Vagina (tissue), 2 donors: Measurements from ENCODE around the gene RNF112.
"Not testable (repeated sequence)": the region's sequence is repeated elsewhere in the genome, so short reads cannot be mapped to it uniquely, and the experiment has no call there.

Experiments
- CTCF ChIP-seq, 3 experiments: fragments of 450-650 bp in 2 of 3; fragments of 200-600 bp in 1 of 3; sonication (generic) in 1 of 3; IDR thresholded peaks; one replicate each; pipeline ENCODE4 v1.5.1; 2017 to 2019; ENCODE audit warnings: antibody characterized with exemption in 3 of 3, mild to moderate bottlenecking in 2 of 3, moderate library complexity in 2 of 3
- POLR2AphosphoS5 ChIP-seq, 2 donors: sonication (generic); formaldehyde crosslinking; IDR thresholded peaks; one replicate each; pipeline ENCODE4 v1.9.0; 2017; ENCODE audit warnings: antibody characterized with exemption in 2 of 2, mild to moderate bottlenecking in 2 of 2, low read depth in 1 of 2; ENCODE audit not compliant: insufficient read depth in 1 of 2

GRCh38 chr17:19441288-19441687 is 30.3 kb downstream of the RNF112 start:
- not testable (repeated sequence) for TF ChIP-seq CTCF (IDR thresholded peaks at IDR 0.05); POLR2AphosphoS5 (IDR thresholded peaks at IDR 0.05; ENCODE audit: insufficient read depth in 1 of 2, low read depth in 1 of 2)
